ENCODE measurements around the gene MT1E.
"Not testable (repeated sequence)": the region's sequence is repeated elsewhere in the genome, so short reads cannot be mapped to it uniquely, and the experiment has no call there.

The MT1E gene

GRCh38 chr16:56580391-56581048 lies 45.1 kb upstream of the MT1E start:
- peaks cover 18% of the 10 kb centered on the region; the same call in 1 of the 2 replicates for H3K27me3 ChIP-seq (ENCODE audit: control insufficient read depth, low read length)
- no peak overlapping the region for H3K4me2 ChIP-seq (ENCODE audit: low read length)
- no peaks in the 10 kb centered on the region for H4K20me1 ChIP-seq (ENCODE audit: control insufficient read depth, insufficient read depth, low read depth, low read length)
- H3K9me2 ChIP-seq (replicated peaks; ENCODE audit: control insufficient read depth, low read length), result no peaks in the 10 kb centered on the region
- H3K4me1 ChIP-seq (ENCODE audit: control insufficient read depth, low read length), result no peaks in the 10 kb centered on the region
- H3K36me3 ChIP-seq (ENCODE audit: control insufficient read depth, low read length), result no peaks in the 10 kb centered on the region
- H3F3A ChIP-seq (ENCODE audit: control insufficient read depth, insufficient read depth), result no peaks in the 10 kb centered on the region
- no peaks in the 10 kb centered on the region for H3K79me2 ChIP-seq (ENCODE audit: control insufficient read depth, low read length)
- H3K9me3 ChIP-seq (ENCODE audit: control insufficient read depth, insufficient read depth, low read length), result no peaks in the 10 kb centered on the region
- TF ChIP-seq CTCF (IDR thresholded peaks at IDR 0.05; ENCODE audit: low read depth, low read length, poor library complexity, severe bottlenecking), result no peak
- no peak for TF ChIP-seq EZH2phosphoT487 (IDR thresholded peaks at IDR 0.05; ENCODE audit: borderline replicate concordance, low read length)
- no peak overlapping the region for H3K27ac ChIP-seq (ENCODE audit: low read depth, low read length)
- H3K4me3 ChIP-seq (ENCODE audit: low read length), result no peak overlapping the region

- not testable (repeated sequence) for H3K27ac ChIP-seq (ENCODE audit: low read depth, low read length); H3F3A ChIP-seq (ENCODE audit: control insufficient read depth, insufficient read depth); H4K20me1 ChIP-seq (ENCODE audit: control insufficient read depth, insufficient read depth, low read depth, low read length); H3K36me3 ChIP-seq (ENCODE audit: control insufficient read depth, low read length); H3K79me2 ChIP-seq (ENCODE audit: control insufficient read depth, low read length); H3K9me3 ChIP-seq (ENCODE audit: control insufficient read depth, insufficient read depth, low read length); H3K4me2 ChIP-seq (ENCODE audit: low read length); H3K4me3 ChIP-seq (ENCODE audit: low read length); H3K4me1 ChIP-seq (ENCODE audit: control insufficient read depth, low read length); H3K9me2 ChIP-seq (replicated peaks; ENCODE audit: control insufficient read depth, low read length)
- H3K27me3 ChIP-seq (ENCODE audit: control insufficient read depth, low read length), result peaks cover 18% of the 10 kb centered on the region
These were observed 42.7 kb upstream of the MT1E start for GRCh38 chr16:56582911-56583310.

- no peaks in the 10 kb centered on the region for H3K9me2 ChIP-seq (replicated peaks; ENCODE audit: control insufficient read depth, low read length)
- H3K27ac ChIP-seq (ENCODE audit: low read depth, low read length), result no peak overlapping the region
- no peak overlapping the region for H3K4me2 ChIP-seq (ENCODE audit: low read length)
- H4K20me1 ChIP-seq (ENCODE audit: control insufficient read depth, insufficient read depth, low read depth, low read length), result no peaks in the 10 kb centered on the region
- H3K79me2 ChIP-seq (ENCODE audit: control insufficient read depth, low read length), result no peaks in the 10 kb centered on the region
- H3K27me3 ChIP-seq (ENCODE audit: control insufficient read depth, low read length), result peaks cover 18% of the 10 kb centered on the region
- H3F3A ChIP-seq (ENCODE audit: control insufficient read depth, insufficient read depth), result no peaks in the 10 kb centered on the region
- no peaks in the 10 kb centered on the region for H3K36me3 ChIP-seq (ENCODE audit: control insufficient read depth, low read length)
- H3K4me3 ChIP-seq (ENCODE audit: low read length), result no peak overlapping the region
- H3K9me3 ChIP-seq (ENCODE audit: control insufficient read depth, insufficient read depth, low read length), result no peaks in the 10 kb centered on the region
- TF ChIP-seq EZH2phosphoT487 (IDR thresholded peaks at IDR 0.05; ENCODE audit: borderline replicate concordance, low read length) (no peak), CTCF (IDR thresholded peaks at IDR 0.05; ENCODE audit: low read depth, low read length, poor library complexity, severe bottlenecking) (no peak)
- H3K4me1 ChIP-seq (ENCODE audit: control insufficient read depth, low read length), result no peaks in the 10 kb centered on the region
These were observed 42.0 kb upstream of the MT1E start for GRCh38 chr16:56583351-56584168.

- no peak overlapping the region for H3K27ac ChIP-seq (ENCODE audit: low read depth, low read length)
- no peak overlapping the region for H3K4me2 ChIP-seq (ENCODE audit: low read length)
- H3K36me3 ChIP-seq (ENCODE audit: control insufficient read depth, low read length), result no peaks in the 10 kb centered on the region
- H3K9me2 ChIP-seq (replicated peaks; ENCODE audit: control insufficient read depth, low read length), result no peaks in the 10 kb centered on the region
- peaks cover 20% of the 10 kb centered on the region for H3K27me3 ChIP-seq (ENCODE audit: control insufficient read depth, low read length)
- H3K79me2 ChIP-seq (ENCODE audit: control insufficient read depth, low read length), result no peaks in the 10 kb centered on the region
- H3K9me3 ChIP-seq (ENCODE audit: control insufficient read depth, insufficient read depth, low read length), result no peaks in the 10 kb centered on the region
- no peak overlapping the region for H3K4me3 ChIP-seq (ENCODE audit: low read length)
- no peaks in the 10 kb centered on the region for H4K20me1 ChIP-seq (ENCODE audit: control insufficient read depth, insufficient read depth, low read depth, low read length)
- TF ChIP-seq CTCF (IDR thresholded peaks at IDR 0.05; ENCODE audit: low read depth, low read length, poor library complexity, severe bottlenecking) (no peak), EZH2phosphoT487 (IDR thresholded peaks at IDR 0.05; ENCODE audit: borderline replicate concordance, low read length) (no peak)
- H3K4me1 ChIP-seq (ENCODE audit: control insufficient read depth, low read length), result no peaks in the 10 kb centered on the region
- H3F3A ChIP-seq (ENCODE audit: control insufficient read depth, insufficient read depth), result no peaks in the 10 kb centered on the region
These were observed 41.3 kb upstream of the MT1E start for GRCh38 chr16:56584276-56584675.

Data from DOHH2 (cell line).